ENCODE results near the gene CNN2. TPM values are rescaled to one million over a fixed set of nuclear protein-coding genes. Genes with fewer than 3 reads are reported as not detected.

CNN2 gene
- total and polyA plus RNA-seq, 2 of the 13 experiments (the other 11 are each of a cell fraction or from before 2014, with no cell fraction given) = 63.6 to 70.0 TPM

GRCh38 chr19:1063030-1063908 is 36.9 kb downstream of the CNN2 start:
- Histone ChIP-seq H3K4me2 (ENCODE audit: low read depth, low read length) (no peak overlapping the region), H3K9me3 (ENCODE audit: low read length) (no peaks in the 10 kb centered on the region), H3K36me3 (replicated peaks in 1 of 2; ENCODE audit: control insufficient read depth in 1 of 2, insufficient read depth in 2 of 2, low read length in 2 of 2) (peaks cover 3 to 4% of the 10 kb centered on the region in 2 experiments; a peak in 2 of 5 replicates), H3K9ac (ENCODE audit: insufficient read depth, low read depth, low read length) (no peak overlapping the region), H3K27ac (ENCODE audit: extremely low read length, insufficient read depth, low read length) (no peak overlapping the region), H2AFZ (ENCODE audit: low read length) (no peak overlapping the region), H3K79me2 (ENCODE audit: insufficient read depth, low read length) (no peaks in the 10 kb centered on the region), H3K4me1 (ENCODE audit: insufficient read depth, low read length) (peaks cover 36% of the 10 kb centered on the region), H3K4me3 (replicated peaks in 1 of 3; ENCODE audit: insufficient read depth in 1 of 3, low read depth in 2 of 3, low read length in 3 of 3) (no peak overlapping the region), H4K20me1 (ENCODE audit: insufficient read depth, low read length) (no peaks in the 10 kb centered on the region), H3K27me3 (ENCODE audit: control insufficient read depth in 1 of 2, insufficient read depth in 2 of 2, low read length in 2 of 2) (no peaks in the 10 kb centered on the region; a peak in 1 of 5 replicates)
- no peak for DNase-seq (ENCODE audit: low spot score)
- no peak for FAIRE-seq
- intact Hi-C loops (cut with micrococcal nuclease; ENCODE audit: unreplicated experiment) (no loop called here), in situ Hi-C loops (cut with HindIII; ENCODE audit: extremely low pct_ligation_motif_present, low pct_unique_long_range_greater_than_20kb) (no loop called here)
- ChIA-PET POLR2A (no interaction called here), CTCF (ENCODE audit: low intra/inter-chr PET ratio, low total read pairs) (no interaction called here)
- no TSS peak for BruUV-seq (replicated peaks)
- 0 out of 2 replicates have a peak, but pooled peaks have one; percentile 38 for TF ChIP-seq SP4 (CRISPR knock-in tag; IDR thresholded peaks at IDR 0.05)
- TF ChIP-seq HOMEZ (CRISPR knock-in tag; IDR thresholded peaks at IDR 0.05; ENCODE audit: low read depth) = no peak
- no peak for TF ChIP-seq SNRNP70 (IDR thresholded peaks at IDR 0.05; ENCODE audit: low read depth, low read length)
- TF ChIP-seq POLR2G (IDR thresholded peaks at IDR 0.05; ENCODE audit: low read depth, low read length) = 0 out of 2 replicates have a peak, but pooled peaks have one; percentile 9
- 0 out of 2 replicates have a peak, but pooled peaks have one; percentile 49 for TF ChIP-seq HNRNPL (IDR thresholded peaks at IDR 0.05; ENCODE audit: low read depth, low read length)
- peak; percentile 42; the same call in 1 of the 2 replicates for TF ChIP-seq ZBTB33 (CRISPR knock-in tag; IDR thresholded peaks at IDR 0.05)
- TF ChIP-seq RBFOX2 (IDR thresholded peaks at IDR 0.05; ENCODE audit: low read depth, low read length) = peak; percentile 44; the same call in 1 of the 2 replicates
- no peak for ATAC-seq
- 94% methylated on average over 24 of the region's 37 CpGs for WGBS (ENCODE audit: low lambda C conversion rate)

All from HepG2 (cell line).